GM18867 (cell line): Measurements from ENCODE around the gene DPP4.
"Not testable (repeated sequence)": the region's sequence is repeated elsewhere in the genome, so short reads cannot be mapped to it uniquely, and the experiment has no call there.

ENCODE experiments used
- ATAC-seq: cut with Tn5 transposase; IDR thresholded peaks from one replicate; pipeline ENCODE4 v1.9.1; 2021; ENCODE audit warnings: mild to moderate bottlenecking, moderate library complexity; ENCODE audit not compliant: unreplicated experiment

DPP4 gene

GRCh38 chr2:161965994-161966393 is 108.0 kb downstream of the DPP4 start:
- no peak for ATAC-seq

- no peak for ATAC-seq
Measured at GRCh38 chr2:161964160-161964559, 109.9 kb downstream of the DPP4 start.

- ATAC-seq, result no peak
Measured at GRCh38 chr2:161962160-161962559, 111.9 kb downstream of the DPP4 start.

- ATAC-seq, result no peak
Measured at GRCh38 chr2:161961061-161961460, 113.0 kb downstream of the DPP4 start.

GRCh38 chr2:161956738-161957137 is 117.3 kb downstream of the DPP4 start:
- no peak for ATAC-seq

- ATAC-seq, result no peak
Measured at GRCh38 chr2:161955211-161955610, 118.8 kb downstream of the DPP4 start.

GRCh38 chr2:161954103-161954502 is 119.9 kb downstream of the DPP4 start:
- no peak for ATAC-seq

GRCh38 chr2:161953367-161953766 is 120.6 kb downstream of the DPP4 start:
- ATAC-seq, result not testable (repeated sequence)

- no peak for ATAC-seq
Measured at GRCh38 chr2:161952783-161953191, 121.2 kb downstream of the DPP4 start.

GRCh38 chr2:161947836-161948235 is 126.2 kb downstream of the DPP4 start:
- ATAC-seq, result no peak

- ATAC-seq, result no peak
Measured at GRCh38 chr2:161947406-161947805, 126.6 kb downstream of the DPP4 start.

- no peak for ATAC-seq
Measured at GRCh38 chr2:161946489-161947107, 127.4 kb downstream of the DPP4 start.

- ATAC-seq, result no peak
Measured at GRCh38 chr2:161943011-161943410, 131.0 kb downstream of the DPP4 start.
